IMR-90 (cell line): ENCODE data around the gene FNTB. TPM values are rescaled to one million over a fixed set of nuclear protein-coding genes. Genes with fewer than 3 reads are reported as not detected.

Source experiments
- ATAC-seq: fragments of 200-7000 bp; cut with Tn5 transposase; 2 replicates; pipeline ENCODE4 v1.9.1; 2020; ENCODE audit warnings: low read depth, mild to moderate bottlenecking, moderate library complexity
- BruUV-seq: library from RNA; stranded (reverse); fragments of 400-500 nt; replicated peaks from 2 replicates; lab custom pipeline; 2021; lab: Mats Ljungman, UMichigan
- CTCF ChIA-PET: fragments of 300-600 bp; formaldehyde crosslinking; extraction: SDS; loops from one replicate; lab custom pipeline; 2021; ENCODE audit warnings: antibody characterized with exemption; lab: Yijun Ruan, JAX
- POLR2A ChIA-PET: fragments of 300-600 bp; sonication (Branson Sonifier 250); formaldehyde crosslinking; loops from one replicate; lab custom pipeline; 2022; ENCODE audit warnings: antibody characterized with exemption; ENCODE audit not compliant: unreplicated experiment; lab: Charles Lee
- DNase-seq: peaks from one replicate; pipeline ENCODE4 v3.0.0; 2013
- H2AFZ ChIP-seq: replicated peaks from 2 replicates; pipeline ENCODE3; 2013; ENCODE audit warnings: low read length, mild to moderate bottlenecking; ENCODE audit not compliant: poor library complexity
- H2AK5ac ChIP-seq: 2 replicates; pipeline ENCODE4 v1.6.1; 2013; ENCODE audit warnings: low read depth, low read length, inconsistent platforms
- H2AK9ac ChIP-seq: replicated peaks from 2 replicates; pipeline ENCODE3; 2013; ENCODE audit warnings: mild to moderate bottlenecking, low read depth, low read length, moderate library complexity; ENCODE audit not compliant: poor library complexity
- H2BK120ac ChIP-seq: 2 replicates; pipeline ENCODE4 v1.6.1; 2013; ENCODE audit warnings: low read depth, low read length, inconsistent platforms
- H2BK15ac ChIP-seq: 3 replicates; pipeline ENCODE4 v1.6.1; 2013; ENCODE audit warnings: low read depth, low read length, inconsistent platforms
- H2BK20ac ChIP-seq: 2 replicates; pipeline ENCODE4 v1.6.1; 2013; ENCODE audit warnings: low read depth, mild to moderate bottlenecking, inconsistent platforms, low read length, moderate library complexity
- H2BK5ac ChIP-seq: 2 replicates; pipeline ENCODE4 v1.6.1; 2013; ENCODE audit warnings: mild to moderate bottlenecking, low read depth, low read length, inconsistent platforms; ENCODE audit not compliant: poor library complexity, severe bottlenecking
- H3K14ac ChIP-seq: replicated peaks from 2 replicates; pipeline ENCODE4 v1.6.1; 2013; ENCODE audit warnings: low read depth, low read length, inconsistent platforms
- H3K18ac ChIP-seq: 2 replicates; pipeline ENCODE4 v1.6.1; 2013; ENCODE audit warnings: low read depth, low read length, control low read depth
- H3K23ac ChIP-seq: 2 replicates; pipeline ENCODE4 v1.6.1; 2013; ENCODE audit warnings: low read depth, low read length, inconsistent platforms
- H3K27ac ChIP-seq: 2 replicates; pipeline ENCODE4 v1.5.1; 2013; ENCODE audit warnings: mild to moderate bottlenecking, control low read depth, low read length; ENCODE audit not compliant: insufficient read depth
- H3K27me3 ChIP-seq: 2 replicates; pipeline ENCODE4 v1.6.1; 2013; ENCODE audit warnings: low read length; ENCODE audit not compliant: control insufficient read depth, insufficient read depth
- H3K36me3 ChIP-seq: 2 replicates; pipeline ENCODE4 v1.6.1; 2013; ENCODE audit warnings: low read length, mixed read lengths; ENCODE audit not compliant: control insufficient read depth, insufficient read depth
- H3K4ac ChIP-seq: 2 replicates; pipeline ENCODE4 v1.6.1; 2013; ENCODE audit warnings: low read depth, low read length, inconsistent platforms
- H3K4me1 ChIP-seq: 2 replicates; pipeline ENCODE4 v1.6.1; 2013; ENCODE audit warnings: low read length, mixed read lengths; ENCODE audit not compliant: control insufficient read depth, insufficient read depth
- H3K4me2 ChIP-seq: 2 replicates; pipeline ENCODE4 v1.6.1; 2013; ENCODE audit warnings: low read depth, mild to moderate bottlenecking, control low read depth, low read length, moderate library complexity
- H3K4me3 ChIP-seq: 2 replicates; pipeline ENCODE4 v1.5.1; 2013; ENCODE audit warnings: low read depth, mild to moderate bottlenecking, control low read depth, low read length, moderate library complexity; ENCODE audit not compliant: insufficient read depth
- H3K56ac ChIP-seq: 2 replicates; pipeline ENCODE4 v1.6.1; 2013; ENCODE audit warnings: low read length, inconsistent platforms; ENCODE audit not compliant: insufficient read depth; ENCODE audit errors: extremely low read depth
- H3K79me1 ChIP-seq, 2 experiments: 2 replicates each; pipeline ENCODE4 v1.6.1; 2013; ENCODE audit warnings: low read length in 2 of 2, inconsistent platforms in 1 of 2, low read depth in 1 of 2
- H3K9ac ChIP-seq: 2 replicates; pipeline ENCODE4 v1.6.1; 2013; ENCODE audit warnings: low read depth, low read length, control low read depth
- H3K9me1 ChIP-seq: 2 replicates; pipeline ENCODE4 v1.6.1; 2013; ENCODE audit warnings: low read length, inconsistent platforms; ENCODE audit not compliant: insufficient read depth
- H3K9me3 ChIP-seq: 2 replicates; pipeline ENCODE4 v1.6.1; 2013; ENCODE audit warnings: low read length; ENCODE audit not compliant: control insufficient read depth, insufficient read depth
- H4K20me1 ChIP-seq: 2 replicates; pipeline ENCODE4 v1.6.1; 2013; ENCODE audit warnings: low read length, inconsistent platforms; ENCODE audit not compliant: insufficient read depth
- H4K5ac ChIP-seq: 2 replicates; pipeline ENCODE4 v1.6.1; 2013; ENCODE audit warnings: mild to moderate bottlenecking, low read depth, low read length, control low read depth
- H4K8ac ChIP-seq, 2 experiments: 2 replicates each; pipeline ENCODE4 v1.6.1; 2013; ENCODE audit warnings: low read depth in 2 of 2, low read length in 2 of 2, control low read depth in 1 of 2, inconsistent platforms in 1 of 2
- H4K91ac ChIP-seq: 2 replicates; pipeline ENCODE4 v1.6.1; 2013; ENCODE audit warnings: low read depth, low read length, inconsistent platforms; ENCODE audit not compliant: insufficient read depth
- CEBPB ChIP-seq: IDR thresholded peaks from 2 replicates; pipeline ENCODE4 v1.6.1; 2012; ENCODE audit warnings: low read depth, low read length, improper control_type of control experiment
- CHD1 ChIP-seq: IDR thresholded peaks from 2 replicates; pipeline ENCODE4 v1.6.1; 2012; ENCODE audit warnings: low read depth, low read length, improper control_type of control experiment
- MAZ ChIP-seq: IDR thresholded peaks from 2 replicates; pipeline ENCODE4 v1.6.1; 2012; ENCODE audit warnings: low read depth, mild to moderate bottlenecking, low read length, improper control_type of control experiment, moderate library complexity, borderline replicate concordance
- MXI1 ChIP-seq: IDR thresholded peaks from 2 replicates; pipeline ENCODE4 v1.6.1; 2012; ENCODE audit warnings: low read depth, mild to moderate bottlenecking, low read length, moderate library complexity, borderline replicate concordance
- NFE2L2 ChIP-seq: fragments of 150-350 bp; IDR thresholded peaks from 2 replicates; pipeline ENCODE4 v1.6.1; 2016; ENCODE audit warnings: low read depth, mild to moderate bottlenecking, low read length
- RAD21 ChIP-seq: IDR thresholded peaks from 2 replicates; pipeline ENCODE4 v1.6.1; 2012; ENCODE audit warnings: low read length, improper control_type of control experiment
- RCOR1 ChIP-seq: IDR thresholded peaks from 2 replicates; pipeline ENCODE4 v1.6.1; 2012; ENCODE audit warnings: mild to moderate bottlenecking, low read length, improper control_type of control experiment; ENCODE audit not compliant: insufficient replicate concordance
- WGBS, 2 experiments: methylation state at CpG; one replicate each; pipeline versions ENCODE4 v1.1.5 to v1.1.7; 2013; ENCODE audit warnings: missing lambda C conversion rate in 2 of 2; ENCODE audit not compliant: insufficient read length in 1 of 2; ENCODE audit errors: extremely low coverage in 2 of 2; 5-methylcytosine and 5-hydroxymethylcytosine counted together
- dilution Hi-C: fragments of 300-500 bp; cut with HindIII; formaldehyde crosslinking; loops from one replicate; pipeline ENCODE4 v1.14.3; 2018; ENCODE audit warnings: low sequenced_read_pairs; ENCODE audit not compliant: unreplicated experiment
- in situ Hi-C: fragments of 300-500 bp; cut with MboI; formaldehyde crosslinking; loops from 3 replicates; pipeline ENCODE4 v1.14.3; 2019; ENCODE audit warnings: low sequenced_read_pairs, inconsistent platforms, mixed read lengths
- intact Hi-C: fragments of 100-400 bp; cut with micrococcal nuclease; formaldehyde crosslinking; loops from 2 replicates; pipeline ENCODE4 v1.10.0; 2022
- polyA plus RNA-seq, 3 experiments: library from polyadenylated mRNA; depleted of rRNA; stranded (reverse); fragments of >200 nt; gene quantifications; 2 replicates each; pipeline ENCODE4 v1.2.3, GENCODE V29; 2012; ENCODE audit warnings: low replicate concordance in 1 of 3
- total RNA-seq: library from RNA; depleted of rRNA; stranded (reverse); fragments of >200 nt; gene quantifications from 2 replicates; pipeline ENCODE4 v1.2.3, GENCODE V29; 2012
- TF ChIP-seq, protein P1 (sequence below): fragments of 150-350 bp; IDR thresholded peaks from 2 replicates; pipeline ENCODE4 v1.6.1; 2017; ENCODE audit warnings: mild to moderate bottlenecking, antibody characterized with exemption, low read length, low read depth
- TF ChIP-seq, protein P2 (sequence below): conservative IDR thresholded peaks from 2 replicates; pipeline ENCODE4 v1.5.1; 2012; ENCODE audit warnings: mild to moderate bottlenecking, low read depth, low read length, improper control_type of control experiment

Gene FNTB
- total and polyA plus RNA-seq, 2 of the 4 experiments (the other 2 are of a cell fraction), result 9.9 to 18.5 TPM

DNA sequence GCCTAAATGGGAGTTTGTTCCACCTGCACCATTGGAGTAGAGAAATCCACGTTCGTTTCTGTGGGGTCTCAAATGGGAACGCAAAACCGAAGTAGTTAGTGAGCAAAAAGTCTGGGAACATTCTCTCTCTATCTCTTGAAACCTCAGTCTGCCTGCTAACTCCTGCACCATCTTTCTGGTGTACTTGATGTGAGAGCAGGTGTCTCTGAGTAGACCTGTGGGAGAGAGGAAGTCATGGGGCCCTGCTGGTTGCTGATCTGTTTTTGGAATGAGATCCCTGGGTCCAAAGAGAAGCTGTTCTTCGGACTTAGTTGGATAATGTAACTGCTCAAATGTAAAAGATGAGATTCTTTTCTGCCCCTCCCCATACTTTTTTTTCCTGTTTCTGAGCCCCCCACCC, 58.3 kb downstream of the FNTB start:
- no peak overlapping the region for H3K4me2 ChIP-seq
- in situ Hi-C loops, result no loop called here
- no peak overlapping the region for H4K8ac ChIP-seq
- intact Hi-C loops, result no loop called here
- no peaks in the 10 kb centered on the region for H3K4me1 ChIP-seq
- no TSS peak for BruUV-seq
- no peak overlapping the region for H3K9ac ChIP-seq
- no peak overlapping the region for H3K18ac ChIP-seq
- H3K4ac ChIP-seq, result no peak overlapping the region
- no CpG with 5 or more reads among the region's 5 CpGs for WGBS, 2 experiments
- H2AK5ac ChIP-seq, result no peak overlapping the region
- no peak overlapping the region for H3K56ac ChIP-seq
- dilution Hi-C loops, result no loop called here
- DNase-seq, result no peak
- CTCF ChIA-PET, result no interaction called here
- no peak overlapping the region for H3K27ac ChIP-seq
- H3K9me1 ChIP-seq, result peaks cover 3% of the 10 kb centered on the region; the same call in 1 of the 2 replicates
- H4K20me1 ChIP-seq, result no peaks in the 10 kb centered on the region
- H3K27me3 ChIP-seq, result no peaks in the 10 kb centered on the region
- ATAC-seq, result no peak
- H3K23ac ChIP-seq, result no peak overlapping the region
- no peak overlapping the region for H3K4me3 ChIP-seq
- TF ChIP-seq MAZ, result no peak
- no peak for TF ChIP-seq MXI1
- TF ChIP-seq CHD1, result no peak
- TF ChIP-seq, protein P1, sequence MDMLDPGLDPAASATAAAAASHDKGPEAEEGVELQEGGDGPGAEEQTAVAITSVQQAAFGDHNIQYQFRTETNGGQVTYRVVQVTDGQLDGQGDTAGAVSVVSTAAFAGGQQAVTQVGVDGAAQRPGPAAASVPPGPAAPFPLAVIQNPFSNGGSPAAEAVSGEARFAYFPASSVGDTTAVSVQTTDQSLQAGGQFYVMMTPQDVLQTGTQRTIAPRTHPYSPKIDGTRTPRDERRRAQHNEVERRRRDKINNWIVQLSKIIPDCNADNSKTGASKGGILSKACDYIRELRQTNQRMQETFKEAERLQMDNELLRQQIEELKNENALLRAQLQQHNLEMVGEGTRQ, result no peak
- TF ChIP-seq, protein P2, sequence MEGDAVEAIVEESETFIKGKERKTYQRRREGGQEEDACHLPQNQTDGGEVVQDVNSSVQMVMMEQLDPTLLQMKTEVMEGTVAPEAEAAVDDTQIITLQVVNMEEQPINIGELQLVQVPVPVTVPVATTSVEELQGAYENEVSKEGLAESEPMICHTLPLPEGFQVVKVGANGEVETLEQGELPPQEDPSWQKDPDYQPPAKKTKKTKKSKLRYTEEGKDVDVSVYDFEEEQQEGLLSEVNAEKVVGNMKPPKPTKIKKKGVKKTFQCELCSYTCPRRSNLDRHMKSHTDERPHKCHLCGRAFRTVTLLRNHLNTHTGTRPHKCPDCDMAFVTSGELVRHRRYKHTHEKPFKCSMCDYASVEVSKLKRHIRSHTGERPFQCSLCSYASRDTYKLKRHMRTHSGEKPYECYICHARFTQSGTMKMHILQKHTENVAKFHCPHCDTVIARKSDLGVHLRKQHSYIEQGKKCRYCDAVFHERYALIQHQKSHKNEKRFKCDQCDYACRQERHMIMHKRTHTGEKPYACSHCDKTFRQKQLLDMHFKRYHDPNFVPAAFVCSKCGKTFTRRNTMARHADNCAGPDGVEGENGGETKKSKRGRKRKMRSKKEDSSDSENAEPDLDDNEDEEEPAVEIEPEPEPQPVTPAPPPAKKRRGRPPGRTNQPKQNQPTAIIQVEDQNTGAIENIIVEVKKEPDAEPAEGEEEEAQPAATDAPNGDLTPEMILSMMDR, result no peak
- TF ChIP-seq CEBPB, result no peak
- no peak for TF ChIP-seq NFE2L2
- TF ChIP-seq RAD21, result no peak
- no peak for TF ChIP-seq RCOR1
- no peak overlapping the region for H2AK9ac ChIP-seq
- H2BK5ac ChIP-seq, result no peak overlapping the region
- peaks cover 28% of the 10 kb centered on the region for H3K36me3 ChIP-seq
- H2BK120ac ChIP-seq, result no peak overlapping the region
- no peak overlapping the region for H2BK15ac ChIP-seq
- no peaks in the 10 kb centered on the region for H3K9me3 ChIP-seq
- H2BK20ac ChIP-seq, result no peak overlapping the region
- POLR2A ChIA-PET, result no interaction called here
- H4K5ac ChIP-seq, result no peak overlapping the region
- no peak overlapping the region for H3K14ac ChIP-seq
- H4K91ac ChIP-seq, result no peak overlapping the region
- no peaks in the 10 kb centered on the region; a peak in 1 of 4 replicates for H3K79me1 ChIP-seq
- H2AFZ ChIP-seq, result no peak overlapping the region
